Measurements from ENCODE around the gene KLHL20.
"Not testable (repeated sequence)": the region's sequence is repeated elsewhere in the genome, so short reads cannot be mapped to it uniquely, and the experiment has no call there.

Gene KLHL20

GRCh38 chr1:173714759-173715537 lies at the start of gene KLHL20:
Gene KLHL20, plus strand, starts transcription at chr1:173714981. Its CDS starts 1,063 bp downstream, at chr1:173716044.
- DNase-seq, result peak; percentile 90 to 95

- DNase-seq, result no peak
Observed at GRCh38 chr1:173666646-173667045, 48.1 kb upstream of the KLHL20 start.

GRCh38 chr1:173669491-173669941 lies 45.3 kb upstream of the KLHL20 start, which contains the start of gene ANKRD45:
Gene ANKRD45, minus strand, starts transcription at chr1:173669851. Its CDS starts 10,433 bp downstream, at chr1:173659418.
- DNase-seq, result no peak

DNA sequence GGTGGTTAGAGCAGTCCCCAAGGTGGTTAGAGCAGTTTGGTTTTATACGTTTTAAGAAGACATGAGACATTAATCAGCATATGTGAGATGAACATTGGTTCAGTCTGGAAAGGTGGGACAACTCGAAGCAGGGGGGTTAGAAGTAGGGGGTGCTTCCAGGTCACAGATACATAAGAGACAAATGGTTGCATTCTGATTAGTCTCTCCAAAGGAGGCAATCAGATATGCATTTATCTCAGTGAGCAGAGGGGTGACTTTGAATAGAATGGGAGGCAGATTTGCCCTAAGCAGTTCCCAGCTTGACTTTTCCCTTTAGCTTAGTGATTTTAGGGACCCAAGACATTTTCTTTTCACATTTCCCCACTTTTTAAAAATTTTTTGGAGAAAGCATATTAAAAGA lies 40.3 kb upstream of the KLHL20 start:
- not testable (repeated sequence) for DNase-seq

DNA sequence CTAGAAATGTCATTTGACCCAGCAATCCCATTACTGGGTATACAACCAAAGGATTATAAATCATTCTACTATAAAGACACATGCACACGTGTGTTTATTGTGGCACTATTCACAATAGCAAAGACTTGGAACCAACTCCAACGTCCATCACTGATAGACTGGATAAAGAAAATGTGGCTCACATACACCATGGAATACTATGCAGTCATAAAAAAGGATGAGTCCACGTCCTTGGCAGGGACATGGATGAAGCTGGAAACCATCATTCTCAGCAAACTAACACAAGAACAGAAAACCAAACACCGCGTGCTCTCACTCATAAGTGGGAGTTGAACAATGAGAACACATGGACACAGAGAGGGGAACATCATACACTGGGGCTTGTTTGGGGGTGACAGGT lies 34.6 kb upstream of the KLHL20 start:
- DNase-seq, result not testable (repeated sequence)

GRCh38 chr1:173682184-173682583 lies 32.6 kb upstream of the KLHL20 start:
- no peak for DNase-seq

GRCh38 chr1:173683838-173684237 lies 30.9 kb upstream of the KLHL20 start:
- not testable (repeated sequence) for DNase-seq

DNA sequence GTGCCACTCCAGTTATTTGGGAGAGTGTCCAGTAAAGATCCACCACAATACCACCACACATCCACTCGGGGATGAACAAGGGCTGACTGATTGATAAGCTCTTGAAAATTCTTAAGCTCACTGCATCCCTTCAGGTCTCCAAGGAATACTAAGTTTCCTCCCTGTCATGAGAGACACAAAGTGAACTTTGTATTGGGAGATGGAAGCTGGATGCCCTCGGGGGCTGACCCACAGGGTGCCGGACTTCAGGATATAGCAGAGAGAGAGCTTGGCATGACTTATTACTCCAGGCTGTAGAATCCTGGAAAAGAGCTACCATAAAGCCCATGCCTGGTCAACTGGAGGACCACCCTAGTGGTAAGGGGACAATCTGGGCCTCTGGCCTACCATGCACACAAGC lies 29.7 kb upstream of the KLHL20 start:
- DNase-seq, result not testable (repeated sequence)

- DNase-seq, result no peak
Observed at GRCh38 chr1:173688300-173688699, 26.5 kb upstream of the KLHL20 start.

DNA sequence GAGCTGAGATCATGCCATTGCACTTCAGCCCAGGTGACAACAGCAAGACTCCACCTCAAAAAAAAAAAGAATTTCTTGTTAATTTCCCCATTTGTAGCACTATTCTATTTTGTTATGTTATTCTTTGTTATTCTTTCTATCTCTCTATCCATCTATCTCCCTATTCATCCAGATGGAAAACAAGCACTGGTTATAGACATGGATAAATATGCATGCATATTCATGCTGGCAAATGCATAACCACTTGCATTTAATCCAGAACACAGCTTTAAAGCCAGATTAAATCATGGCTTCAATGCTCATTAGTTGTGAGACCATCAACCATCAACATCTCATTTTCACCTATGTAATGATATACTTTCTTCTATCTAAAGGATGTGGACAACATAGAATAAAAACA lies 21.5 kb upstream of the KLHL20 start:
- DNase-seq, result no peak

GRCh38 chr1:173701299-173701698 lies 13.5 kb upstream of the KLHL20 start:
- not testable (repeated sequence) for DNase-seq

DNA sequence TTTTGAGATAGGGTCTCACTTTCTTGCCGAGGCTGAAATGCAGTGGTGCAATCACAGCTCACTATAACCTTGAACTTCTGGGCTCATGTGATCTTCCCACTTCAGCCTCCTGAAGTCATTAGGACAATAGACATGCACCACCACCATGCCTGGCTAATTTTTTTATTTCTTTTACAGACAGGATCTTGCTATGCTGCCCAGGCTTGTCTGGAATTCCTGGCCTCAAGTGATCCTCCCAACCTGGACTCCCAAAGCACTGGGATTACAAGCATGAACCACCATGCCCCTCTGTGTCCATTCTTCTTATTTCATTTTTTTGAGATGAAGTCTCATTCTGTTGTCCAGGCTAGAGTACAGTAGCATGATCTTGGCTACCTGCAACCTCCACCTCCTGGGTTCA lies 12.0 kb upstream of the KLHL20 start:
- no peak for DNase-seq

DNA sequence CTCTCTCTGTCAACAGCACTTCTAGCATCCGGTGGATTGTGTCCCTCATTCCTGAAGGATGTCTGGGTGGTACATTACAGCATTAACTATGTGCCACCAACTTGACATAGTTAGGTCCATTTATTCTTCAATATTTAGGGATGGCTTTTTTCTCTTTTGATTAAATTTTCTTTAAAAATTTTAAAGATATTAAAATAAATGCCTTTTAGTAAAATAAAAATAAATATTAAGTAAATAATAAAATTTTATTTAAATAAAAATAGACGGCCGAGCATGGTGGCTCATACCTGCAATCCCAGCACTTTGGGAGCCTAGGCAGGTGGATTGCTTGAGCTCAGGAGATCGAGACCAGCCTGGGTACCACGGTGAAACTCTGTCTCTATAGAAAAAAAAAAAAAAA lies 9.7 kb upstream of the KLHL20 start:
- DNase-seq, result no peak

- DNase-seq, result no peak
Observed at GRCh38 chr1:173708787-173709186, 6.0 kb upstream of the KLHL20 start.

DNA sequence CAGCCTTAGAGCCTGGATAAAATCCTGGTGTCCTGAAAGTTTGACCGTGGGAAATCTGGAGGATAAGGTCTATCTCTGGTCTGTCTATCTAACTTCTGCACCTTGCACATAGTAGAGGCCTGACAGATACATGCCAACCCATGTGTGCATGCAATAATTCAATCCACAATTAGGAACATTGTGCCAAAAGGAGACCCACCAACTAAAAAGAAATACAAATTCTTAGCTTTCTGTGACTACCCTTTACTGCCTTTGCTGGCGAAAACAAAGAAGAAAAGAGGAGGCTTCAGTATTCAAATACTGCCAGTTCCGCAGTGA lies 381 bp upstream of the KLHL20 start:
- DNase-seq, result no peak

DNA sequence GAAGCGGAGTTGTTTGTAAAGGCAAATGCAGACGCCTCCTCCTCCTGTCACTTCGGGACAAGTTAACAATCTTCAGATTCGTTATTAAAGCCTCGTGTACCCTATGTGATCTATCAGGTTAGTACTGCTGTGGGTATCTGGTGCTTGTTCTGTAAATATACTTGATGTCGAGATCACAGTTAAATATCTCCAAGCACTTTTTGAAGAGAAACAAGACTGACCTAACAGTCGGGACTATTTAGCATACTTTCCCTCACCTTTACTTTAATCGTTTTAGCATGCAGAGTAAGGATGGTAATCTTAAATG lies 710 bp downstream of the KLHL20 start:
- DNase-seq, result no peak

GRCh38 chr1:173717238-173717637 lies 2.5 kb downstream of the KLHL20 start:
- DNase-seq, result no peak

DNA sequence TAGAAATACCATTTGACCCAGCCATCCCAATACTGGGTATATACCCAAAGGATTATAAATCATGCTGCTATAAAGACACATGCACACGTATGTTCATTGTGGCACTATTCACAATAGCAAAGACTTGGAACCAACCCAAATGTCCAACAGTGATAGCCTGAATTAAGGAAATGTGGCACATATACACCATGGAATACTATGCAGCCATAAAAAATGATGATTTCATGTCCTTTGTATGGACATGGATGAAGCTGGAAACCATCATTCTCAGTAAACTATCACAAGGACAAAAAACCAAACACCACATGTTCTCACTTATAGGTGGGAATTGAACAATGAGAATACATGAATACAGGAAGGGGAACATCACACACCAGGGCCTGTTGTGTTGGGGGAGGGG lies 16.6 kb downstream of the KLHL20 start:
- DNase-seq, result not testable (repeated sequence)

DNA sequence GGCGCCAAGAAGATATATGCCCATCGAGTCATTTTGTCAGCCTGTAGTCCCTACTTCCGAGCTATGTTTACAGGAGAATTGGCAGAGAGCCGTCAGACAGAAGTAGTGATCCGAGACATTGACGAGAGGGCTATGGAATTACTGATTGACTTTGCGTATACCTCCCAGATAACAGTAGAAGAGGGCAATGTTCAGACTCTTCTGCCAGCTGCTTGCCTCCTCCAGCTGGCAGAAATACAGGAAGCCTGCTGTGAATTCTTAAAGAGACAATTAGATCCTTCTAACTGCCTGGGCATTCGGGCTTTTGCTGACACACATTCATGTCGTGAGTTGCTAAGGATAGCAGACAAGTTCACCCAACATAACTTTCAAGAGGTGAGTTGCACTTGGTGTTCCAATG lies 19.1 kb downstream of the KLHL20 start:
- DNase-seq, result no peak

- not testable (repeated sequence) for DNase-seq
Observed at GRCh38 chr1:173736104-173736503, 21.3 kb downstream of the KLHL20 start.

DNA sequence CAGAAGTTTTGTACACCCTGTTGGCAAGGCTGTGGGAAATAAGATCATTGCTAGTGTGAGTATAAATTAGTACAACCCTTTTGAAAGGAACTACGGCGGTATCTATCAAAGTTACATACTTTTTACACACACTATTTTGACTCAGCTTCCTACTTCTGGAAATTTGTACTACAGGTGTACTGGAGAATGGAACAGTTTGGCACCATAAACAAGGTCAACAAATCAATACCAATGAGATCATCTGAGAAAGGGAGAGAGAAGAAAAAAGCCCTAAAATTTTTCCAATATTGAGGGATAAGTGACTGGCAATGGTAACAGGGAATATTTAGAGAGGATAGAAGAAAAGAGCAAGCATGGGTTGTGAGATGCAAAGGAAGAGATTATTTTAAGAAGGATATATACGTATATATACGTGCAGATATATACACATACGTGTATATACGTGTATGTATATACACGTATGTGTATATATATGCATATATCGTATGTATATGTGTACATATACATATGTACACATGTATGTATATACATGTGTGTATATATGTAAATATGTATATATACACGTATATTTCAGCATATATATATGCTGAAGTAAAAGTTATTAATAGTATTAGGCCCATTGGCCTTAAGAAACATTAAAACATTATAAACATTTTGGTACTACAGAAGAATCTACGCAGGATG lies 27.6 kb downstream of the KLHL20 start:
- DNase-seq, result no peak

GRCh38 chr1:173744651-173745050 lies 29.9 kb downstream of the KLHL20 start:
- no peak for DNase-seq

- DNase-seq, result no peak
Observed at GRCh38 chr1:173749137-173749536, 34.4 kb downstream of the KLHL20 start.

DNA sequence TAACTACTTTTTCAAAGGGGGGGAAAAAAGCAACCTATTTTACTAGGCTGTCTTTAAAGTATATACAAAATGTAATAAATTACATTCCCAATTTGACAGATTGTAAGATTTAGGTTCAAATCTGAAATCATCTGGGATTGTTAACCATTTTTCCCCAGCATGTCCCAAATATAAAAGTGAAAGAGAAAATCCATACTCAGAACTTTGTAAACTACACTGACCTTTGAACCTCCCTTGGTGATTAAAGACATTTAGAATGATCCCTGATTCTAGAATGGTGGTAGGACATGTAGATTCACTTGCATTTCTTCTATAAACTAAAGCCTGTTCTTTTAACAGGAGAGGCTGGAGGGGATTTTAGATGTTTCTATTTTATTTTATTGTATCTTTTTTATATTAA lies 39.0 kb downstream of the KLHL20 start:
- no peak for DNase-seq

- DNase-seq, result no peak
Observed at GRCh38 chr1:173757666-173758065, 42.9 kb downstream of the KLHL20 start.

Data from NCI-H187 (cell line).